Measurements from ENCODE around the gene UBE2G2.

UBE2G2 gene

DNA sequence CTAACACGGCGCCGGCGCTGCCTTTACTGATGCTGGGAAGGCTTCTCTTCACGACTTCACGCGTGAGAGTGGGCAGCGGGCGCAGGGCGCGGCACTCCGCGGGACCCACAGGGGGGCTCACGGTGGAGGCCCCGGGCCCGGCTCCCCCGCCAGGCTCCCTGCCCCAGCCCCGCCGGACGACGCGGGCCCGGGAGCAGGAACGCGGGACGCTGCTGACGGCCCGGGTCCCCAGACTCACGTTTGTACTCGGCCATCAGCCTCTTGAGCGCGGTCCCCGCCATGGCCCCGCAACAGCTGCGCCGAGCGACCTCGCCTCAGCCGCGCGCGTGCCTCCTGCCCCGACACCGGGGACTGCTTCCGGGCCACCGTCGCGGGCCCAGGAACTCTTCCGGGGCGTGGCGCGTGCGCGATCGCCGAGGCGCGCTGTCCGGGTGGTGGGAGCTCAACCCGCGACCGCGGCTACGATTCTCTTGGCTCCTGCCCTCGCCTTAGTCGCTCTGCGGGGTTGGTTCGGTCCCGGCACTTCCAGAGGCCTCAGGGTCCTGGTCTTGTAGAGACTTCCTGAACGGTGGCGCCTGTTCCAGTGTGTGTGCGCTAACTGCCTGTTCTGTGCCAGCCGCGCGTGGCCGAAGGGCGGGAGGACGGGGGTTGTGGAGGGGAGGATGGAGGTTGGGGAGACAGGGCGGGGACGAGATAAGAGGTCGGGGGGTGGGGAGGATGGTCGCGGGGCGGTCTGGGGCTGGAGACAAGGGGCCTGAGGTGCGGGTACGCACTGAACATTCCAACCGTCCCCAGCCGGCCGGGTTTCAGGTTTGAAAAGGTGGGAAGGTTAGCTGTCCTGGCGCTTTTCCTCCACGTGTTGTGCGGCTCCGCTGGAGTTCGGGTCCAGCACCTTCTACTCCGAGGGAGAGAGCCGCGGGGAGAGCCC is at the start of gene UBE2G2:
Gene UBE2G2 (minus strand): TSS at position 353 of the 928 bp plus-strand sequence. CDS start 72 bp downstream, at position 281.
- H3K4me1 ChIP-seq = peaks cover 3% of the 10 kb centered on the region

DNA sequence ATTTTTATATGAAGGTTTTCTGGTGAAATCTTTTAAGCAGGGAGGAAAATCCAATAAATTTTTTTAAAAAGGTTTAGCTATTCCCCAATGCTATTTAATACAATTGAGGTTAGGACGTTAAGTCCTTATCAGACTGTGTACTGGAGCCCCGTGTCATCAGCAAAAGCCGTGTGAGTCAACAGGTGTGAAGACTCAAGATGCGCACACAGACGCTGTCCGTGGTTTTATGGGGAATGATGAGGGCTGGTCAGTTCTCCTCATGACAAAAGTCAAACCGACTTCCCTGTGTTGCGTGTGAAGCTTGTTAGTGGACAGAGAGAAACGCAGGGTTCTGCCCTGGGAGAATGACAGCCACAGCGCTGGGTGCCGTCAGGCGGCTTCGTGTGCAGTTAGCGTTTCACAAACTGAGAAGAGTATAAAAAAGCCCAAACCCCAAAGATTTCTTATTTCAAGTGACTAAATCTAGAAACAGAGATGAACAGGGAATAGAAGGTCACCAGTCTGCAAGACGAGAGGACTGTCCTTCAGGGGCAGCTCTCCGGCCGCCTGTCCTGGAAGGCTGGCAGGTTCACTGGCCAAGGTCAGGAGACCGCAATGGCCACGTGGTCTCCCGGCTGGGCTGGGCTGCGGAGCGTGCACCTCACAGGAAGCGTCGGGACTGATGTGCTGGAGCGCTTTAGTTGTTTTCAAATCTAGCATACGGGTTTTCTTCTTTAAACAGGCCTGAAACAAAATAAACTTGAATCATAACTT is 49.5 kb upstream of the UBE2G2 start:
- no peak overlapping the region for H3K4me3 ChIP-seq (ENCODE audit: low read depth, low read length)
- H3K4me2 ChIP-seq (ENCODE audit: low read length) = no peak overlapping the region
- H3K27me3 ChIP-seq (ENCODE audit: control insufficient read depth, insufficient read depth, low read length) = no peaks in the 10 kb centered on the region
- H3K9me3 ChIP-seq (ENCODE audit: control insufficient read depth, low read length) = no peaks in the 10 kb centered on the region
- no peaks in the 10 kb centered on the region for H3K36me3 ChIP-seq (ENCODE audit: control insufficient read depth, insufficient read depth, low read length)
- H3K27ac ChIP-seq = no peak overlapping the region
- TF ChIP-seq CTCF (IDR thresholded peaks at IDR 0.05) = no peak
- no peak overlapping the region for H3K9ac ChIP-seq
- H2AFZ ChIP-seq = no peak overlapping the region
- H3K4me1 ChIP-seq = no peaks in the 10 kb centered on the region
- H3K79me2 ChIP-seq = no peaks in the 10 kb centered on the region

More for the DNA sequence above, at the start of gene UBE2G2:
- Histone ChIP-seq H2AFZ (peak within 1 kb of the TSS; percentile 93), H3K4me2 (ENCODE audit: low read length) (peak within 1 kb of the TSS; percentile 69), H3K27ac (peak within 1 kb of the TSS; percentile 39), H3K36me3 (ENCODE audit: control insufficient read depth, insufficient read depth, low read length) (no peaks in the 10 kb centered on the region), H3K27me3 (ENCODE audit: control insufficient read depth, insufficient read depth, low read length) (no peaks in the 10 kb centered on the region), H3K4me3 (ENCODE audit: low read depth, low read length) (peak within 1 kb of the TSS; percentile 83), H3K79me2 (peaks cover 11% of the 10 kb centered on the region), H3K9ac (no peak within 1 kb of the TSS), H3K9me3 (ENCODE audit: control insufficient read depth, low read length) (no peaks in the 10 kb centered on the region)
- TF ChIP-seq CTCF (IDR thresholded peaks at IDR 0.05) = no peak

DNA sequence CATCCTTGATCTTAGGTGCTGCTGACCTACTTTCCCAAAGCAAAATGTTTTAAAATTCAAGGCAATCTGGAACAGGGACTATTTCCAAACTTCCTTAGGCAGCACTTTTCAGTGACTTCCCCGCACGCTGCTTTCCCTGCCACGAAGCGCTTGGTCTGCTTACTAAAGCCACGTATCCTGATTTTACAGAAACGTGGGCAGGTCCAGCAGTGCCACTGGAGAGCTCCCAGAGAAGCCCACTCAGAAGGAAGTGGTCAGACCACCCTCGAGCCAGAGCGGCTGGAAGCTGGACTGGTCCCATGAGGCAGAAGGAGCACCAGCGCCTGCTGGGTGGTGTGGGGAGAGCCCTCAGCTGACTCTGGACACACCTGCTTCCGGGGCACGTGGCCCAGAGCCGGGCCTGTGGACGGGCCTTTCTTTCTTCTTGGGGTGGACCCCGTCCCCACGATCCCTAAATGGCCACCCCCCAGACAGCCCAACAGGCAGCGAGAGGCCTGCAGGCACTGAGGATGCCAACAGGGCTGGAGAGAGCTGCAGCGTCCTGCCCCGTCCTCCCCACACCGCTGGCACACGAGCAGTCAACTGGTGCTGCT is 48.7 kb upstream of the UBE2G2 start:
- H3K36me3 ChIP-seq (ENCODE audit: control insufficient read depth, insufficient read depth, low read length) = no peaks in the 10 kb centered on the region
- H3K4me3 ChIP-seq (ENCODE audit: low read depth, low read length) = no peak overlapping the region
- H3K4me1 ChIP-seq = no peaks in the 10 kb centered on the region
- H3K9me3 ChIP-seq (ENCODE audit: control insufficient read depth, low read length) = no peaks in the 10 kb centered on the region
- H3K79me2 ChIP-seq = no peaks in the 10 kb centered on the region
- no peak overlapping the region for H2AFZ ChIP-seq
- no peak for TF ChIP-seq CTCF (IDR thresholded peaks at IDR 0.05)
- peak overlapping the region; percentile 14 for H3K4me2 ChIP-seq (ENCODE audit: low read length)
- no peak overlapping the region for H3K27ac ChIP-seq
- no peaks in the 10 kb centered on the region for H3K27me3 ChIP-seq (ENCODE audit: control insufficient read depth, insufficient read depth, low read length)
- no peak overlapping the region for H3K9ac ChIP-seq

DNA sequence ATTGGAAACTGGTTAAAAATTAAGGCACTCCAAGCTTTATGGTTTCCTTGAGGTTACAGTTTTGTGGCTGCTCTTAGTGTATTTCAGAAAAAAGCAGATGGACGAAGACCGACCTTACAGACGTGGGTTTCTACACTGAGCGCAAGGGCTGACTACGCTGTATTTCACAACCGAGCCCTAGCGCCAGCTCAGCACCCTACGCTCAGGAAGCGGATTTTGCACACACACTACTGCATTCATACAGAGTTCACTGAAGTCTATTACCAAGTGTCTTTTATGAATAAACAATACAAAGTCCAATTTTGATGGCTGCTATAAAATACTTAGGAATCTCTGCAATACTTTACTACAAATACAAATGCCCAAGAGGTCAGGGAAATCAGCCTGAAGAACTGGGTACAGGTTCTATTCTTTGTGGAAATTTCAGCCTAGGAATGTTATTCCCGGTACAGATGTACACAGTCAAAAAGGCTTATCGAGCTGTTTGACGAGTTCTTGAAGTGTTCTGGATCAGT is 48.1 kb upstream of the UBE2G2 start:
- no peak overlapping the region for H3K9ac ChIP-seq
- H3K79me2 ChIP-seq = no peaks in the 10 kb centered on the region

More for the DNA sequence above, 48.1 kb upstream of the UBE2G2 start:
- Histone ChIP-seq H3K36me3 (ENCODE audit: control insufficient read depth, insufficient read depth, low read length) (no peaks in the 10 kb centered on the region), H2AFZ (no peak overlapping the region), H3K27me3 (ENCODE audit: control insufficient read depth, insufficient read depth, low read length) (no peaks in the 10 kb centered on the region), H3K4me1 (no peaks in the 10 kb centered on the region), H3K27ac (no peak overlapping the region), H3K9me3 (ENCODE audit: control insufficient read depth, low read length) (no peaks in the 10 kb centered on the region), H3K4me2 (ENCODE audit: low read length) (peak overlapping the region; percentile 14), H3K4me3 (ENCODE audit: low read depth, low read length) (peak overlapping the region; percentile 13)
- no peak for TF ChIP-seq CTCF (IDR thresholded peaks at IDR 0.05)
